ENCODE results near the gene HAND1. TPM values are rescaled to one million over a fixed set of nuclear protein-coding genes. Genes with fewer than 3 reads are reported as not detected.

The HAND1 gene
- polyA plus RNA-seq, 1 experiment, result not detected

GRCh38 chr5:154501566-154501965 lies 23.5 kb upstream of the HAND1 start:
- no peak overlapping the region for H3K27ac ChIP-seq (ENCODE audit: low read depth, low read length)
- POLR2A ChIA-PET, result no interaction called here
- CTCF ChIA-PET, result interaction anchor here (1.5 kb wide), 1 partner anchor 19 kb away, joined by 5 read pairs; no protein-coding TSS in a partner anchor

GRCh38 chr5:154498994-154499393 lies 21.0 kb upstream of the HAND1 start:
- no peak for DNase-seq (ENCODE audit: low read depth, low spot score)
- POLR2A ChIA-PET, result no interaction called here
- Histone ChIP-seq H3K4me3 (ENCODE audit: low read depth, low read length) (no peak overlapping the region), H3K9me3 (ENCODE audit: control insufficient read depth, insufficient read depth, low read length) (no peaks in the 10 kb centered on the region), H3K27me3 (ENCODE audit: control insufficient read depth, insufficient read depth, low read length) (peaks cover 30% of the 10 kb centered on the region), H3K27ac (ENCODE audit: low read depth, low read length) (no peak overlapping the region)
- CTCF ChIA-PET, result no interaction called here
- no peak for TF ChIP-seq CTCF (IDR thresholded peaks at IDR 0.05; ENCODE audit: low read depth, low read length)

More at GRCh38 chr5:154501566-154501965, 23.5 kb upstream of the HAND1 start:
- no peak for TF ChIP-seq CTCF (IDR thresholded peaks at IDR 0.05; ENCODE audit: low read depth, low read length)
- H3K27me3 ChIP-seq (ENCODE audit: control insufficient read depth, insufficient read depth, low read length), result peaks cover 36% of the 10 kb centered on the region
- no peak overlapping the region for H3K4me3 ChIP-seq (ENCODE audit: low read depth, low read length)
- no peak for DNase-seq (ENCODE audit: low read depth, low spot score)
- no peaks in the 10 kb centered on the region for H3K9me3 ChIP-seq (ENCODE audit: control insufficient read depth, insufficient read depth, low read length)

- ChIA-PET CTCF (no interaction called here), POLR2A (no interaction called here)
- H3K4me3 ChIP-seq (ENCODE audit: low read depth, low read length), result no peak overlapping the region
- peaks cover 34% of the 10 kb centered on the region for H3K27me3 ChIP-seq (ENCODE audit: control insufficient read depth, insufficient read depth, low read length)
- no peak overlapping the region for H3K27ac ChIP-seq (ENCODE audit: low read depth, low read length)
- TF ChIP-seq CTCF (IDR thresholded peaks at IDR 0.05; ENCODE audit: low read depth, low read length), result no peak
- no peaks in the 10 kb centered on the region for H3K9me3 ChIP-seq (ENCODE audit: control insufficient read depth, insufficient read depth, low read length)
- no peak for DNase-seq (ENCODE audit: low read depth, low spot score)
Observed at GRCh38 chr5:154498591-154498990, 20.6 kb upstream of the HAND1 start.

GRCh38 chr5:154494036-154494435 lies 16.0 kb upstream of the HAND1 start:
- H3K27ac ChIP-seq (ENCODE audit: low read depth, low read length), result no peak overlapping the region
- no peak for DNase-seq (ENCODE audit: low read depth, low spot score)
- H3K4me3 ChIP-seq (ENCODE audit: low read depth, low read length), result no peak overlapping the region
- peaks cover 54% of the 10 kb centered on the region for H3K27me3 ChIP-seq (ENCODE audit: control insufficient read depth, insufficient read depth, low read length)
- H3K9me3 ChIP-seq (ENCODE audit: control insufficient read depth, insufficient read depth, low read length), result peaks cover 2% of the 10 kb centered on the region; the same call in 1 of the 2 replicates
- no peak for TF ChIP-seq CTCF (IDR thresholded peaks at IDR 0.05; ENCODE audit: low read depth, low read length)
- ChIA-PET POLR2A (no interaction called here), CTCF (interaction anchor here (4.4 kb wide), 1 partner anchor 26 kb away, joined by 19 read pairs; no protein-coding TSS in a partner anchor)

- H3K27ac ChIP-seq (ENCODE audit: low read depth, low read length), result no peak overlapping the region
- H3K27me3 ChIP-seq (ENCODE audit: control insufficient read depth, insufficient read depth, low read length), result peaks cover 52% of the 10 kb centered on the region
- no peak overlapping the region for H3K4me3 ChIP-seq (ENCODE audit: low read depth, low read length)
- POLR2A ChIA-PET, result no interaction called here
- no peak for DNase-seq (ENCODE audit: low read depth, low spot score)
- H3K9me3 ChIP-seq (ENCODE audit: control insufficient read depth, insufficient read depth, low read length), result peaks cover 2% of the 10 kb centered on the region; the same call in 1 of the 2 replicates
- CTCF ChIA-PET, result interaction anchor here (0.7 to 4.4 kb wide), 2 partner anchors 20 to 27 kb away, joined by 3 to 19 read pairs; no protein-coding TSS in a partner anchor
- no peak for TF ChIP-seq CTCF (IDR thresholded peaks at IDR 0.05; ENCODE audit: low read depth, low read length)
Observed at GRCh38 chr5:154493274-154493673, 15.2 kb upstream of the HAND1 start.
